Osteoblast (primary cell): ENCODE data around the gene ENAH. TPM values are rescaled to one million over a fixed set of nuclear protein-coding genes. Genes with fewer than 3 reads are reported as not detected.

Experiments
- DNase-seq: peaks from one replicate; pipeline ENCODE4 v3.0.0; 2011; ENCODE audit warnings: low spot score, mixed read lengths; ENCODE audit not compliant: insufficient read length; ENCODE audit errors: missing footprints
- H2AFZ ChIP-seq: 2 replicates; pipeline ENCODE4 v1.6.0; 2011; ENCODE audit warnings: mild to moderate bottlenecking, low read length
- H3K27ac ChIP-seq: 2 replicates; pipeline ENCODE4 v1.5.1; 2011; ENCODE audit warnings: mild to moderate bottlenecking, low read depth, low read length, moderate library complexity
- H3K27me3 ChIP-seq: 2 replicates; pipeline ENCODE4 v1.6.0; 2012; ENCODE audit warnings: mild to moderate bottlenecking, control low read depth, inconsistent platforms, low read length, moderate library complexity; ENCODE audit not compliant: insufficient read depth
- H3K36me3 ChIP-seq: 2 replicates; pipeline ENCODE4 v1.5.1; 2011; ENCODE audit warnings: mild to moderate bottlenecking, low read length, control low read depth, moderate library complexity; ENCODE audit not compliant: insufficient read depth
- H3K4me1 ChIP-seq: 2 replicates; pipeline ENCODE4 v1.5.1; 2011; ENCODE audit warnings: mild to moderate bottlenecking, low read length, control low read depth, moderate library complexity; ENCODE audit not compliant: insufficient read depth
- H3K4me2 ChIP-seq: 2 replicates; pipeline ENCODE4 v1.6.0; 2011; ENCODE audit warnings: mild to moderate bottlenecking, low read length; ENCODE audit not compliant: insufficient read depth
- H3K4me3 ChIP-seq: fragments of 200-600 bp; sonication (generic); 3 replicates; pipeline ENCODE4 v1.5.1; 2012; ENCODE audit warnings: mild to moderate bottlenecking, low read length, inconsistent platforms; ENCODE audit not compliant: insufficient read depth
- H3K79me2 ChIP-seq: 2 replicates; pipeline ENCODE4 v1.6.0; 2012; ENCODE audit warnings: mild to moderate bottlenecking, low read length, control low read depth, inconsistent platforms; ENCODE audit not compliant: insufficient read depth
- H3K9me3 ChIP-seq: 2 replicates; pipeline ENCODE4 v1.5.1; 2011; ENCODE audit warnings: low read depth, low read length, control low read depth
- H4K20me1 ChIP-seq: 2 replicates; pipeline ENCODE4 v1.6.0; 2012; ENCODE audit warnings: mild to moderate bottlenecking, low read length, control low read depth; ENCODE audit not compliant: insufficient read depth
- total RNA-seq: library from RNA; depleted of rRNA; stranded (reverse); fragments of >200 nt; gene quantifications from 2 replicates; pipeline ENCODE4 v1.2.3, GENCODE V29; 2012
- TF ChIP-seq, protein P1 (sequence below): IDR thresholded peaks from 2 replicates; pipeline ENCODE4 v1.5.1; 2011; ENCODE audit warnings: mild to moderate bottlenecking, low read depth, low read length, moderate library complexity; ENCODE audit errors: extremely low read depth

Gene ENAH
- total RNA-seq, 1 donor: 453 TPM

DNA sequence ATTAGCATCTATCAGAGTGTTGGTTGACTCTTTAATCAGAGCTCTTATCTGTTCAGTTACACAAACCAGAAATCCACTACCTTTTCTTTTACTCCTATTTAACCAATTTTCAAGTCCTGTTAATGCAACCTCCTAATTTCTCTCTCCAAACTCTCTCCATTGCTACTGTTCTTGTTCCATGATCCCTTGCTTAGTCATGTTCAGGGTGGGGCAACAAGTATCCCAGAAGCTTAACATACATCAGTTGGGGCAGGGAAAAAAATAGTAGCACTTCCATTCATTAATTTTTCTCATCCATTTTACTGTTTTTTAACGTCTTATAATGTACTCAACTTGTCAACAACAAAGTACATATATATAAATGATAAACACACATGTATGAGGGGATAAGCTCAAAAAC lies 113.9 kb downstream of the ENAH start:
- Histone ChIP-seq H2AFZ (no peak overlapping the region), H3K36me3 (peaks cover 9% of the 10 kb centered on the region), H3K27ac (no peak overlapping the region), H4K20me1 (peaks cover 70% of the 10 kb centered on the region), H3K79me2 (peaks cover 97% of the 10 kb centered on the region), H3K4me3 (no peak overlapping the region), H3K27me3 (no peaks in the 10 kb centered on the region), H3K4me1 (peaks cover 8% of the 10 kb centered on the region), H3K4me2 (no peak overlapping the region), H3K9me3 (no peaks in the 10 kb centered on the region)
- TF ChIP-seq, protein P1, sequence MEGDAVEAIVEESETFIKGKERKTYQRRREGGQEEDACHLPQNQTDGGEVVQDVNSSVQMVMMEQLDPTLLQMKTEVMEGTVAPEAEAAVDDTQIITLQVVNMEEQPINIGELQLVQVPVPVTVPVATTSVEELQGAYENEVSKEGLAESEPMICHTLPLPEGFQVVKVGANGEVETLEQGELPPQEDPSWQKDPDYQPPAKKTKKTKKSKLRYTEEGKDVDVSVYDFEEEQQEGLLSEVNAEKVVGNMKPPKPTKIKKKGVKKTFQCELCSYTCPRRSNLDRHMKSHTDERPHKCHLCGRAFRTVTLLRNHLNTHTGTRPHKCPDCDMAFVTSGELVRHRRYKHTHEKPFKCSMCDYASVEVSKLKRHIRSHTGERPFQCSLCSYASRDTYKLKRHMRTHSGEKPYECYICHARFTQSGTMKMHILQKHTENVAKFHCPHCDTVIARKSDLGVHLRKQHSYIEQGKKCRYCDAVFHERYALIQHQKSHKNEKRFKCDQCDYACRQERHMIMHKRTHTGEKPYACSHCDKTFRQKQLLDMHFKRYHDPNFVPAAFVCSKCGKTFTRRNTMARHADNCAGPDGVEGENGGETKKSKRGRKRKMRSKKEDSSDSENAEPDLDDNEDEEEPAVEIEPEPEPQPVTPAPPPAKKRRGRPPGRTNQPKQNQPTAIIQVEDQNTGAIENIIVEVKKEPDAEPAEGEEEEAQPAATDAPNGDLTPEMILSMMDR: no peak
- no peak for DNase-seq

DNA sequence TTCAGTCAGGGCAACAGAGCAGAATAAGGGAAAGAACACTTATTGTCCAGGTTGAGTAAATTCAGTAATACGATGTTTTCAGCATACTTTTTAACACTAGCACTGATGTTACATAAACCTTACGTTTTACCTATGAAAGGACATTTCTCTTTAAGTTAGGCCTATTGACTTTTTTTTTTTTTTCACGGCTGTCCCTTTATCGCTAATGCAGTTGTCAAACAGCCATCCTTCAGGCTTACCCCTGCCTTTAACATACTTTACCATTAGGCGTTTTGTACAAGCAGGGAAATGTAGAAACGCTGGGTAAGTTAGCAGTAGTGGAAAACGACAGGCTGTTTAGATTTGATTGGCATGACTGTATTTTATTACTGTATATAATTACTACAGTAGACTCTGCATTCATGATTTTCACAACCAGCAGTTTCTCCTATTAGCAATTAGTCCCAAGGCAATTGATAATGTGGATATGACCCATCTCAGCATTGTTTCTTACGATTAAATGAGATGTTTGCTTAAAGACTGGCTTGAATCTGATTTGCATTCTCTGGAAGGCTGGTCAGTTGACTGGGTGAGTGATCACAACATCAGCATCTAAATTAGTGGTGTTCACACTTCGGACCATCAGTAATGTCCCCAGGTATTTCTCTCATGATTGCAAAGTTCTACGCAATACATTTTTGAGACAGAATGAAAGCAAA lies 115.2 kb downstream of the ENAH start:
- Histone ChIP-seq H3K36me3 (peaks cover 9% of the 10 kb centered on the region), H3K9me3 (no peaks in the 10 kb centered on the region), H3K27ac (no peak overlapping the region), H3K4me2 (no peak overlapping the region), H2AFZ (no peak overlapping the region), H4K20me1 (peaks cover 76% of the 10 kb centered on the region), H3K79me2 (peaks cover 97% of the 10 kb centered on the region), H3K4me1 (peaks cover 8% of the 10 kb centered on the region), H3K27me3 (no peaks in the 10 kb centered on the region), H3K4me3 (no peak overlapping the region)
- no peak for DNase-seq
- TF ChIP-seq, protein P1: no peak

DNA sequence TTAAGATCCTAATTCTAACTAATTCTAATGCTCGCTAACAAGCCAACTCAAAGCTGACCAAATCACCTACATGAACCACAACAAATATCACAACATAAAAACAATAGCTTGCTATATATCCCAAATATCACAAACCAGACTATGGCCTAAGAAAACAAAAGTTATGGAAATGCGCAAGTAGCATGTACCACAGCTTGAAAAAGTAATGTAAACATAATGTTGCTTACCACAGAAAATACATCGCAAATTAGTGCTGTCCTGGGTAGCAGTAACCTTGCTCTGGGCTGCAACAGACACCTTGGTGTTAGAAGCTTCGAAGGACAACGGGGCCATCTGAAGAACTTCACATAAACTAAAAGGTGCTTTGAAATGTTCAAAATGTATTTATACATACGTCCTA lies 117.6 kb downstream of the ENAH start:
- Histone ChIP-seq H3K4me3 (no peak overlapping the region), H3K36me3 (peaks cover 14% of the 10 kb centered on the region), H3K4me2 (no peak overlapping the region), H3K27me3 (no peaks in the 10 kb centered on the region), H2AFZ (no peak overlapping the region), H3K9me3 (no peaks in the 10 kb centered on the region), H3K27ac (no peak overlapping the region), H3K4me1 (peaks cover 8% of the 10 kb centered on the region), H4K20me1 (peaks cover 69% of the 10 kb centered on the region), H3K79me2 (peaks cover 96% of the 10 kb centered on the region)
- DNase-seq: no peak
- TF ChIP-seq, protein P1: no peak

DNA sequence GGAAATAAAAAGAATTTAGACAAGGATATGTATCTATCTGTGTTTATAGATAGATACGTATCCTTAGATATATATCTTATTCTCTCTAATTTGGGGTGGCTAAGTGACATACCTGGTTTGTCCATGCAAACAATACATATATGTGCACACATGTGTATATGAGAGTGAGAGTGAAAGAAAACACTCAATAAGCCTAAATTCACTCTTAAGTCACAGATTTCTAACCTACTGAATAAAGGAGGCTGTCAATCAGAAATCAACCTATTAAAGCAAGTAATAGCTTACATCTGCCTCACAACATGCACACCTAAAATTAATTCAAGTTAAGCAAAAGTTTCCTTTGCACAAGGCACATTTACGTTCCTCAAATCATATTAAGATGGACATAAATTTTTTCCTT lies 118.2 kb downstream of the ENAH start:
- DNase-seq: no peak
- TF ChIP-seq, protein P1: no peak
- no peak overlapping the region for H2AFZ ChIP-seq
- H3K4me1 ChIP-seq: peaks cover 8% of the 10 kb centered on the region
- H4K20me1 ChIP-seq: peaks cover 69% of the 10 kb centered on the region
- H3K4me2 ChIP-seq: no peak overlapping the region
- no peak overlapping the region for H3K27ac ChIP-seq
- H3K27me3 ChIP-seq: no peaks in the 10 kb centered on the region
- no peak overlapping the region for H3K4me3 ChIP-seq
- no peaks in the 10 kb centered on the region for H3K9me3 ChIP-seq
- peaks cover 19% of the 10 kb centered on the region for H3K36me3 ChIP-seq
- H3K79me2 ChIP-seq: peaks cover 95% of the 10 kb centered on the region
